CD4-positive, alpha-beta T cell treated with Interleukin-15 for 1 hour (primary cell): Measurements from ENCODE around the gene CRAMP1.

Experiments used
- DNase-seq: peaks from one replicate; pipeline ENCODE4 v3.0.0-alpha.2; 2020

Gene CRAMP1

DNA sequence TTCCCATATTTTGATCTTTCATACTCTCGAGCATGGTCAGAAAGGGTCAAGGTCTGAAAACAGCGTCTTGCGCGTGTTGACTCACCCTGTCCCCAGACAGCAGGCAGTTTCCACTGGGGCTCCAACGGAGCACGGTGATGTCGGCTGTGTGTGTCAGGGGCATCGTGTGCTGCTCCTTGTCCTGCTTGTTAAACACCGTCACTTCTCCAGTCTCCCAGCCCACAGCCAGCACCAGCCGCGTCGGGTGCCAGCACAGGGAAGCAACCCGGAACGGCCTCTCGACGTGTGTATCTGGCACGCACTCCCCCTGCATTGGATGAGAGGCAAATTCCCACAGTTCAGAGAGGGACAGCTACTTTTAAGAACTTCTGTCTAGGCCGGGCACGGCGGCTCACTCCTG is 9.9 kb upstream of the CRAMP1 start:
- DNase-seq: no peak

GRCh38 chr16:1606774-1607173 is 5.4 kb upstream of the CRAMP1 start:
- no peak for DNase-seq

GRCh38 chr16:1607971-1608370 is 4.2 kb upstream of the CRAMP1 start:
- no peak for DNase-seq

- DNase-seq: peak; percentile 90
These were observed 1.9 kb upstream of the CRAMP1 start for GRCh38 chr16:1610071-1610898.

GRCh38 chr16:1610899-1611632 is 1.1 kb upstream of the CRAMP1 start:
- DNase-seq: no peak

GRCh38 chr16:1613211-1613622 is 1.1 kb downstream of the CRAMP1 start:
- DNase-seq: no peak

DNA sequence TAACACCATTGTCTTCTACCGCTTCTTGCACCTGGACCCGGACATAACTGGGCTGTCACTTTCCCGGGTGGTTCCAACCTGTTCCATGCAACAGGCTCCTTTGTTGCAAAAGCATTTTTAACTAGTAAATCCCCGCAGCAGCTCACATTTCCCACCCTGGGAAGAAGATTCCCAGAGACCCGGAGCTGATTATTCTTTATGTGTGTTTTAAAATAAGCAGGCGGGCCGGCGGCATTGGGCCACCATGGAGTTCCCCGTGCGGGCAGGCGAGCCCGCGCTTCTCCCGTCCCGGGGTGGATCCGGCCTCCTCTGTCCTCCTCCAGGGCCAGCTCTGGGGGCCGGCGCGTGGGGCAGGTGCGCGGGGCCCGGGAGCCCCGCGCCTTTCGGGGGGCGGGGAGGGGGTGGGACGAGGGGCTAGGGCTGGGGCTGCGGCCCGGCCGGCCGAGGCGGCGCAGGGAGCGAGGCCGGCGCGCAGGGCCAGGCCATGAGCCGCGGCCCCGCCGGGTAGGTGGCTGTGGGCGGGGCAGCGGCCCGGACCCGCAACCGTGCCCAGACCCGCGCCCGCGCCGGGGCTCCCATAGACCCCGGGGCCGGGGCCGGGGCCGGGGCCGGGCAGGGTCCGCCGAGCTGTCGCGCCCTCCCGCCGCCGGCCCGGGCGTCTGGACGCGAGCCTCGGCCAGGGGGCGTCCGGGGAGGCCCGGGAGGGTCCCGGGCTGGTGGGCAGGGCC is 1.7 kb downstream of the CRAMP1 start:
- no peak for DNase-seq

- DNase-seq: no peak
These were observed 2.4 kb downstream of the CRAMP1 start for GRCh38 chr16:1614456-1615102.

DNA sequence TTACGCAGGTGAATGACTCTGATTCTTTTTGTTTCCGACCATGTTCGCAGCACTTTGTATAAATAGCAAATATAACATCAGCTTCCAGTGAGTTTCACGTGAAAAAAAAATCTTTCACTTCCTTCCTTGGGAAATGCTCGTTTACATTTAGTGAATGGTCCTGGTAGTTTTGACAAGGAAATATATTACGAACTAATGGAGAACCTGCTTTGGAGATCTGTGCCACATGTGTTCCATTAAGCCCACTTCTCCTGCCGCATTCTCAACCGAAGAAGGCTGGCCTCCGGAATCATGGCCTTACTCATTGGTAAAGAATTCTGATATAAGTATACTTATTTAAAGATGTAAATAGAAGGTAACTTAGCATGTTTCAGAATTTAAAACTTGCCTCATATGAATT is 3.6 kb downstream of the CRAMP1 start:
- DNase-seq: no peak

GRCh38 chr16:1619976-1620375 is 7.8 kb downstream of the CRAMP1 start:
- DNase-seq: no peak

GRCh38 chr16:1620391-1620790 is 8.2 kb downstream of the CRAMP1 start:
- DNase-seq: no peak

DNA sequence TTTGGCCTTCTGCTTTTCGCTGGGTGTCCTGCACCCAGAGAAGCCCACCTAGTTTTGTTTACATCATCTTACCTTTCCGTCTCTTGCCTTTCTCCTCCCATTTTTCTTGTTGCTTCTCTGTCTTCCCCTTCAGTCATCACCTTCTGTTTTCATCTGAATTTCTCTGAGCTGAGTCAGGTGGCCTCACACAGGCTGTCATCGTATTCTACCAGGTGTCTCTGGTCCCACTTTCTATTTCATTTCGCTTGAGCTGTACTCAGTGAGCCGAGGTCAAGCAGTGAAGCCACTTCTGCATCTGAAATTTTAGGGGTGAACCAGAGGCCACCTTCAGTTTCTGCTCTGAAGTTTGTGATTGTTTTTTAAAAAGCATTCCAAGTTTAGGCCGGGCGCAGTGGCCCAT is 9.7 kb downstream of the CRAMP1 start:
- DNase-seq: no peak

DNA sequence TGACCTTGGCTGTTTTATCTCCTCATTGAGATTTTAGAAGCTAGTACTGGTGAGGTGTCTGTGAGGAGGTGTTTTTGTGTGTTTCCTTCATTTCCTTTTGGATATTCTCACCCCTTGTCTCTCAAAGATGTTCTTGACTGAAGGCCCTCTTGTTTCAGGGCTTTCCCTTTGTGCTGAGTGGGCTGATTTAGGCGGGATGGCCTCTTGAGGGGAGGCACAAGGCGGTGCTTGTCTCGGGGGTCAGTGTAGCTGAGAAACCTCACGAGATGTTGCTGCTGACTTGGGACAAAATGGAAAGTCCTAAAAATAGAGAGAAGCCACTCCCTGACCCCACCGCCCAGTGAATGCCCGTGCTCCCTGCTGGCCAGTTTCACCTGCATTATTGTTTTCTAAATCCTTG is 14.2 kb downstream of the CRAMP1 start:
- DNase-seq: no peak

GRCh38 chr16:1626776-1627175 is 14.6 kb downstream of the CRAMP1 start:
- no peak for DNase-seq

- no peak for DNase-seq
These were observed 18.5 kb downstream of the CRAMP1 start for GRCh38 chr16:1630450-1631213.

GRCh38 chr16:1631230-1631629 is 19.1 kb downstream of the CRAMP1 start:
- no peak for DNase-seq

GRCh38 chr16:1631931-1632637 is 19.9 kb downstream of the CRAMP1 start:
- DNase-seq: no peak

DNA sequence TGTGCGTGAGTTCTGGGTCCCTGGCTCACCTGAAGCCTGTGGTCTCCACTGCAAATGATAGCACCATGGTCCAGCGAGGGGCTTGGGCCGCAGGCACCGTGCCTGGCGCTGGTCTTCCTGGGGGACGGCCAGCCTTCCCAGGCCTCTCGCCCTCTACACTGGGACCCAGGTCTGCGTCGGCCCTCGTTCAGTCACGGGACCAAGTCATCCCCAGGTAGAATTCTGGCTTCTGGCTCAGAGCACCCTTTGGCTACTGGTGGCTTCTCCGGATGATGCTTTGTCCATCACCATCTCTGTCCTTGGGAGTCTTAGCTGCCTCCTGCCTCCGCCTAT is 20.4 kb downstream of the CRAMP1 start:
- DNase-seq: no peak

GRCh38 chr16:1633310-1633709 is 21.1 kb downstream of the CRAMP1 start:
- DNase-seq: no peak

- no peak for DNase-seq
These were observed 22.4 kb downstream of the CRAMP1 start for GRCh38 chr16:1634541-1634940.

- no peak for DNase-seq
These were observed 22.9 kb downstream of the CRAMP1 start for GRCh38 chr16:1635070-1635469.

- no peak for DNase-seq
These were observed 25.4 kb downstream of the CRAMP1 start for GRCh38 chr16:1637526-1637925.
